NCI-H526 treated with DMSO at 0.1 percent for 48 hours (cell line): ENCODE measurements around the gene ZNF831.

ENCODE experiments used
- DNase-seq: peaks from one replicate; lab custom pipeline; 2025; lab: John Stamatoyannopoulos, UW

ZNF831 gene

DNA sequence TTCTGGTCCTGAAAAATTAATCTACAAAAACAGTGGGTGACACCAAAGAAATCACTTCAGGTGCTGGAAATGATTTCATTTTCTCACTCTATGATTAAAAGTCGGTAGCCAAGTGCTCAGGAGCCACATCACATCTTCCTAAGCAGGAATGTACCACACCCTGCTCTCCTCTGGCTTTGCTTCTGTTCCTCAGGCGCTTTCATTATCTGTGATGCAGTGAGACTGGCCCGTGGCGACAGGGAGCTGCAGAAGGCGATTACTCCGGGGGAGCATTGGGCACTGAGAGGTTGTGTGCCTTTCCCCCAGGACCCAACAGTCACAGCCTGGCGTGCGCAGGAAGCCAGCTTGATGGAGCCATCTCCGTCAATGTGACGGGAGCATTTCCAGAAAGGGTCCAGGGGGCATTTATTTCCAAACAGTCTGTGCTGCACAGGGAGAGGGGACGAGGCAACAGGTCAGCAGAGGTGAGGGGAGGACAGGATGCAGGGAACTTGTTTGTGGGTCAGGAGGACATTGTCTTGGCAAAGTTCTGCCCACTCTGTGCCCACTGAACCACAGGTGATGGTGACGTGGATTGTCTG, 5.6 kb upstream of the ZNF831 start:
- DNase-seq = no peak

GRCh38 chr20:59158673-59159072, 4.9 kb upstream of the ZNF831 start:
- no peak for DNase-seq

DNA sequence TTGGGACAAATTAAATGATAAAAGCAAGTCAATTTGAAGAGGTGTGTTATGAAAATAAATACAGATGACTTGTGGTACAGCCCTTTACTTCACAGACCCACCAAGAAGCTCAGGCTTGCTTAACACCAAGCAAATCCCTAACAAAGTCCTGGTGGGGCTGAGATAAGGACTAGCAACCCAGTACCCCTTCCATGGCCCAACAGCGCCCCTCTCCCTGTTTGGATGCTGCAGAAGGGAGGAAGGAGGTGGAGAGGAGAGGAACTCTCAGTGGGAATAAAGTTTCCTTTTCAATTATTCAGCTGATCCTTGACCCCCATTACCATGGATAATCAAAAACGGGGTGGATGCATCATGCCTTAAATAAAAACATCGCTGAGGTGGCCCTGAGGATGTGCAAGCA, 4.5 kb upstream of the ZNF831 start:
- no peak for DNase-seq

DNA sequence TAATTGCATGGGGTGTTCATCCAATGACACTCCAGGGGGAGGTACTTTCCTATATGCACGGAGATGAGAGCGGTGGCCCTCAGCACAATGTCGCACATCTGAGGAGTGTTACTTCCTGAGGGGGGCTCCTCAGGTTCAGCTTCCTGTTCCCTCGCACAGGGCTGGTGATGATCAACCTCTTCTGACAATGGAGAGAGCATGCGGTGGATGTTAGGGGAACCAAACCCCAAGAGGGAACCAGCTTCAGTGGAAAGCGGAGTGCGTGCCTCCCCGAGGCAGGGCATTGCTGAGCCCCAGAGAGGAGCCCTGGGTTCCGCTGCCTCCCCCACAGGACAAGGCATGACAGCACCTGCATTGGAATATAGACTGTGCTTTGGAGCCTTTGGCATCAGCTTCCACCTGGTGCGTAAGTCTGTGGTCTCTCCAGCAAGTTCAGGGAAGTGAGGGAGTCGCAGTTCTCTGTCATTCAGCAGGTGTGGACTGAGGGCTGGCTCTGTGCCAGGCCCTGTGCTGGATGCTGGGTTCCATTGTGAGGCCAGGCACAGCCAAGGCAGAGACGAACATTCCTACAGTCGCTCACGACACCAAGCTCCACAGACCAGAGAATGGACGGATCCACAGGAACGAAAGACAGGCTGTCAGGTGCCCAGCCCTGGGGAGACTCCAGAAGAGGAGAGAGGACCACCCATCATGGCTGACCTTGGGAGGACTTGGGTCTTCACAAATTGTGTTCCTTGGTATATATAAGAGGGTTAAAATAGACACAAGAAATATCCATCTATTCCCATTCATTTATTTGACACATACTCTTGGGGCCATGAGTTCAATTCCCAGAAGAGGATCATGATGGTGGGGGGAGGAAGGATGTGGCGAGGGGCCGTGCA, 3.9 kb upstream of the ZNF831 start:
- DNase-seq = peak; percentile 49

DNA sequence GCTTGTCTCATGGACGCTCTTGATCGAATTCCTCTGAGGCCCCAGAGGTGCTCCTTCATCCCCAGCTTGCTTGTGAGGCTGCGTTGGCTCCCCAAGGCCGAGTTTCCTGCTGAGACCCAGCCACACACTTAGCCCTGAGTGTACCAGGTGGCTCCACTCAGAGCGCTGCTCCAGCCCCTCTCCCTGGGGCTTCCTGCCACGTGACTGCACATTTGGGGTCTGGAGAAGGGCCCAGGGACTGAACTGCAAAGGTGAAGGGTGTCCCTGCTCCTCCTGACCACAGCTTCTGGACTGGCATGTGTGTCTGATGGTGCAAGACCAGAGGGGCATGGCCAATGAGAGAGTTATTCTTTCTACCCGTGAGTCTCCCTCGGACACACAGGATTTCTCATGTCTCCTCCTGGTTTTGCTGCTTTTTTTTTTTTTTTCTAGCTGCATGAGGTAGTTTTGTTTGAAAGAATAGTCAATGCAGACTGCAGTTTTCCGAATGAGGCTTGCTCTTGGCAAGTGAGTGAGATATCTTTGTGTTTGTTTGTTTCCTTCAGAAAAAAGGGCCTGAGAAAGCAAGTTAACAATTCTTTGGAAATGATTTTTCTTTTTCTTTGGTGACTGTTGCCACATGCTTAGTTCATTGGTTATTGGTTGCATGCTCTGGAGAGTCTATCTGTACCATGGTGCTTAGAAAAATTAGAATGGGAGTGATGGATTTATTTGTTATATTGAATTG, 3.1 kb upstream of the ZNF831 start:
- DNase-seq = no peak

- DNase-seq = peak; percentile 61
Measured at GRCh38 chr20:59161721-59162120, 1.9 kb upstream of the ZNF831 start.

GRCh38 chr20:59164686-59165391, 1.2 kb downstream of the ZNF831 start:
- DNase-seq = no peak

GRCh38 chr20:59165396-59165795, 1.8 kb downstream of the ZNF831 start:
- DNase-seq = no peak

- no peak for DNase-seq
Measured at GRCh38 chr20:59165891-59166709, 2.5 kb downstream of the ZNF831 start.

- no peak for DNase-seq
Measured at GRCh38 chr20:59170406-59171349, 7.1 kb downstream of the ZNF831 start.

DNA sequence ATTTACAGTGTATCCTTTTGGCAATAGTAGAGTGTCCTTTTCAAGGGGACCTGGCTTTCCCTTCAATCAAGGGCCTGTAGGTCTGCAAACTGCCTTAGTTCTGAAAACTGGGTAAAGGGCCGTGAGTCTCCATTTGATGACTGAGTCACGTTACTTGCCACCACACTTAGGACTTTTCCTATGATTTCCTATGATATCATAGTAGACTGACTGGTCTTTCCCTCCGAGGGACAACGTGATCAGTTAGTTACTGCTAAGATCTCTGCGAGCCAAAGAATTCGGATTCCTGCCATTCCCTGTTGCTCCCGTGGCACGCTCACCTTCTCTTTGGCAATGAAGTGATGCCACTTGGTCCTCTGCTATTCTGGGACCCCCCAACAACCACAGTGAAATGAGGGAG, 8.4 kb downstream of the ZNF831 start:
- DNase-seq = no peak

DNA sequence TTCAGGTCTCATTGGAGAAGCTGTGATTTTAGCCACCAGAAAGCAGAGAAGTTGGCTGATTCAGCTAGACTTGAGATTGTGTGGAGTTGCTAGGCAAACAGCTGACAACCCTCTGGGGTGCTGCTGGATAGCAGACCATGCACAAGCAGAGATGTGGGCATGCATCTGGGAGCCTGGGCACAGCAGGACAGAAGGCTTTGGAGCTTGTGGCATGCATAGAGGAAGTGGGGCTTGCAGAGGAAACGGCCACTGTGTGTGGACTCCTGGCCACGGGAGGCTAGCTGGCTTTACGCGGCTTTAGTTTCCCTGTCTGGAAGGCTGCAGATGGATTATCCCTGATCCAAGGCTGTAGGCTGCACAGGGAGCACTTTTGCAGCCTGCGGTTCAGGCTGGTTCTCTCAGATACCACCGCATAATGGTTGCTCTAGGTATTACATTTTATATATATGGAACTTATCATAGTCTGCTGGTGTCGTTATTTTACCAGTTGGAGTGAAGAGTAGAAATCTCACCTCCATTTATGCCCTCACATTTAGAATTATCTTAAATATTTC, 10.4 kb downstream of the ZNF831 start:
- no peak for DNase-seq

- DNase-seq = no peak
Measured at GRCh38 chr20:59175002-59175401, 11.4 kb downstream of the ZNF831 start.

DNA sequence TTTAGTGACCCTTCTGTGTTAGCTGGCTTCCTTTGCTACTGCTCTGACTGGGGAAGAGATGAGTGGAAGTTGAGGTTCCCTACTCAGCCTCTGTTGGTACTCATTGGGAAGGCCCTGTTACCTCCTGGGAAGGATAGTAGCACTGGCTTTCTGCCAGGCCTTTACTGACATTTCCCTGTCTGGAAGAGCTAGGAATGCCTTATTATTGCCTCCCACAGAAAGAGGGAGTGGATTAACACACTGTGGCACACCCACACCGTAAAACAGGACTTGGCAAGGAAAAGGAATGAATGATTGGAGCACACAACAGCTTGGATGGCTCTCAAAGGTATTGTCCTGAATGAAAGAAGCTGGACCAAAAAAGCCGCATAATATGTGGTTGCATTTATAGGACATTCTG, 12.2 kb downstream of the ZNF831 start:
- no peak for DNase-seq

GRCh38 chr20:59176812-59177211, 13.2 kb downstream of the ZNF831 start:
- no peak for DNase-seq

DNA sequence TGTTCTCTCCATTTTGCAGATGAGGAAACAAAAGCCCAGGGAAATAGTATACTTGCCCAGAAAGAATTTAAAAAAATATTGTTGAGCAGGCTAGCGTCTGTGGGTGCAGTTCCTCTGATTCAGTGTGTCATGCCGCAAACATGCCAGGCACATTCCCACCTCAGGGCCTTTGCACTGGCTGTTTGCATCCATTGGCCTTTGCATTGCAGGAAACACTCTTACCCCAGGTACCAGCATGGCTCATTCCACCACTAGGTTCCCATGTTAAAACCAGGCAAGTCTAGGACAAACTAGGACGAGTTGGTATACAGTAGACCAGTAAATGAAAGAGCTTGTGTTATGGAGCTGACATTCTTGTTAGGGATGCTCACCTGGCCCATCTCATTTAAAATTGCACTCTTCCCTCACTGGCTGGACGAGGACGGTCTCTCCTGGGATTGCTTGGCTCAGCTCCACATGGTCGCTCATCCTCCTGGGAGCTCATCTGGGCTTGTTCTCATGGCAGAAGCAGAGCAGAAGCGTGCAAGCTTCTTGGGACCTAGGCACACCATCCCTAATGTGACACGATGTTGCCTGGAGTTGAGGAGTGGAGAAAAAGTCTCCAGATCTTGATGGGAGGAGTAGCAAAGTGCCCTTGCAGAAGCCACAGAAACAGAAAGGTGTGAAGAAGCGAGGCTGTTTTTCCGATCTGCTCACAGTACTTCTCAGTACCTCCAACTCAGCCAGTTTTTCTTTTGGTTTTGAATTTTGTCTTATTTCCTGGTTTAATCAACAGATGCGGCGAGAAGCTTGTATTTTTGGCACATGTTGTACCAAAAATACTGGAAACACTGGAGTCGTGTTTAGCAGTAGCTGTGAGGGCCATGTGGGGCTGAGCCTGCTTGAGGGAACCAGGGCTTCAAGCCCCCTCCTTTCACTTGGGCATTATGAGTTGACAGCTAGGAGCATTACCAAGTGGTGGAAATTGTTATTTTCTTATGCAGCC, 13.9 kb downstream of the ZNF831 start:
- DNase-seq = no peak

GRCh38 chr20:59178983-59179595, 15.5 kb downstream of the ZNF831 start:
- no peak for DNase-seq

DNA sequence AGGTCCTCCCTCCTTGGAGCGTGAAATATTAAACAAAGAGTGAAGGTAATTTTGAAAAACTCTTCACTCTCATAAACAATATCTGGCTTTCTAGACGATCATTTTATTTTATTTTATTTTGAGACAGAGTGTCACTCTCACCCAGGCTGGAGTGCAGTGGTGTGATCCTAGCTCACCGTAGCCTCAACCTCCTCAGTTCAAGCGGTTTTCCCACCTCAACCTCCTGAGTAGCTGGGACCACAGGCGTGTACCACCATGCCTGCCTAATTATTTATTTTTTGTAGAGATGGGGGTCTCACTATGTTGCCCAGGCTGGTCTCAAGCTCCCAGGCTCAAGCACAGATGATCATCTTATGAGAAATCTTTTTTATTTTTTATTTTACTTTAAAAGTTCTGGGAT, 16.4 kb downstream of the ZNF831 start:
- no peak for DNase-seq
